Large intestine (tissue), 3 donors: Measurements from ENCODE around the gene PLXDC2. TPM values are rescaled to one million over a fixed set of nuclear protein-coding genes. Genes with fewer than 3 reads are reported as not detected.
A peak's percentile ranks its signal among the peaks of the same experiment; 100 is the strongest.

Experiments used
- DNase-seq, 2 donors: peaks; one replicate each; pipeline versions ENCODE4 v3.0.0 to v3.0.0-alpha.2; 2013
- H3K27ac ChIP-seq: one replicate; pipeline ENCODE4 v1.5.1; 2013; ENCODE audit warnings: low read length
- H3K27me3 ChIP-seq: 2 replicates; pipeline ENCODE4 v1.6.1; 2013; ENCODE audit warnings: low read length; ENCODE audit not compliant: control insufficient read depth, insufficient read depth
- H3K36me3 ChIP-seq: 2 replicates; pipeline ENCODE4 v1.6.1; 2013; ENCODE audit warnings: low read length; ENCODE audit not compliant: control insufficient read depth, insufficient read depth
- H3K4me1 ChIP-seq: one replicate; pipeline ENCODE4 v1.6.1; 2013; ENCODE audit warnings: low read length; ENCODE audit not compliant: control insufficient read depth, insufficient read depth
- H3K4me3 ChIP-seq: one replicate; pipeline ENCODE4 v1.5.1; 2013; ENCODE audit warnings: low read length
- H3K9me3 ChIP-seq: one replicate; pipeline ENCODE4 v1.6.1; 2013; ENCODE audit warnings: mild to moderate bottlenecking, low read depth, low read length, moderate library complexity; ENCODE audit not compliant: control insufficient read depth
- WGBS: methylation state at CpG from one replicate; pipeline ENCODE4 v1.1.5; 2013; ENCODE audit warnings: low lambda C conversion rate; ENCODE audit not compliant: insufficient coverage; 5-methylcytosine and 5-hydroxymethylcytosine counted together
- polyA plus RNA-seq: library from polyadenylated mRNA; unstranded; fragments of 120-200 nt; gene quantifications from one replicate; pipeline ENCODE4 v1.2.1, GENCODE V29; 2013

The PLXDC2 gene
- polyA plus RNA-seq, 1 donor = 19.0 TPM

DNA sequence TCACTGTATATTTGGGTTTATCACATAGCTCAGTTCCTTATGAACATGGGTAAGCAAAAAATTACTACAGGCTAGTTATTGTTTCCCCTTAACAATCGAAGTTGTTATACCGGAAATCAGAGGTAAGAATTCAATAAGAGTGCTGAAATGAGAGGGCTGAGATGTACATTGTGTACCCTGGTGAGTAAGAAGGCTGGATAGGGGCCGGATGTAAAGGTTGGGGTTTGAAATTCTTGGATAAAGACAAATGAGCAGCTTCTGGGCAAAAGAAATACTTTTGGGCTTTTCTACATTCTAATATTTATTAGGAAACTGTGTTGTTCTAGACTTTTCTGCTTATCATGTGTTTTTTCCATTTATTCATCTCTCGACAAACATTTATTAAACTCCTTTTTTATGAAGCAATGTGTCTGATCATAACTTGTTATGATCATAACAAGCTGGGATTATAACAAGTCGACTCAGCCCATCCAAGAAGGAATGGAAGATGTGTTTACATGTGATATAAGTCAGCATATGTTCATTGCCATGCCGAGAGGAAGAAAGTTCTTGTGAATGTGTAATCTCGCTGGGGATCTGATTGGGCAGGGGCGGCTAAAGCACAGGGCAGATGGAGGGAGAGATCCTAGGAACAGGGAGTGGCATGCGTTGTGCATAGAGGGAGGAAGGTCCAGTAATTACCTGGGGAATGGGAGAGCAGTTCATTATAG lies 155.3 kb downstream of the PLXDC2 start:
- Histone ChIP-seq H3K9me3 (no peaks in the 10 kb centered on the region), H3K4me3 (no peak overlapping the region), H3K36me3 (no peaks in the 10 kb centered on the region), H3K4me1 (no peaks in the 10 kb centered on the region), H3K27ac (no peak overlapping the region), H3K27me3 (no peaks in the 10 kb centered on the region)
- 100% methylated on average over 1 of the region's 9 CpGs for WGBS
- DNase-seq = no peak

DNA sequence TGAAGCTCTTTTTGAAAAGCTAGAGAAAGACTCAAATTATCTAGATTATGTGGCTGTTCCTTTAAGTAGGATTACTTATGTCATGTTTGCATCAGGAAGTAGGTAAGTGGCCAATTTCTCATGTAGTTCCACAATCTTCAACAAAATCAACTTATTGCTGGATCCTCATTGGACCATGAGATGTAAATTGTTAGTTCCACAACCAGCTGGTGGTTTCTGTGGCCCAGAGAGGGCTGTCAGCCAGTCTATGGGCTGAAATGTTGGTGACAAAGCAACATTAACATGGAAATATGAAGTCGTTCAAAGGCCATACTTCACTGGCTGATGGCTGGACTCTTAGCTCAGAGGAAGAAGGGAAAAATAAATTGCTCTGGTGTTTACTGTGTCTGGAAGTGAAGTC lies 157.9 kb downstream of the PLXDC2 start:
- peak in 1 of 2 donors; percentile 20 for DNase-seq
- H3K27ac ChIP-seq = no peak overlapping the region
- H3K9me3 ChIP-seq = no peaks in the 10 kb centered on the region
- no peaks in the 10 kb centered on the region for H3K27me3 ChIP-seq
- H3K36me3 ChIP-seq = no peaks in the 10 kb centered on the region
- H3K4me1 ChIP-seq = no peaks in the 10 kb centered on the region
- no peak overlapping the region for H3K4me3 ChIP-seq
- WGBS = 67% methylated on average over 1 of the region's 1 CpG

DNA sequence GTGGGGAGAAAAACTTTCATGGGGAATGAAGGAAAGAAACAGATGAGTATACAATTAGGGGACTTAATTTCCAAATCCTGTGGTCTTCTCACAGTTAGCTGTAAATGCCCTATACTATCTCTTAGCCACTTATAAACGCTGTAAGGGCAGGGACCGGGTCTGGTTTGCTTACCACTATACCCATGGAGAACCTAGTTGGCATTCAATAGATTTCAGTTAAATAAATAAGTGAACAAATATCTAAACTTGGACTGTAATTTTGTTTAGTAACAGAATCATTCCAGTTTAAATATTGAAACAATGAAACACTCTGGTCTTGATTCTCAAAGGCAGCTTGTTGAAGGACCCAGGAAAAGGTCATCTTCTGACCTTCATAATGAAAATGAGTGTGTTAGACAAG lies 158.3 kb downstream of the PLXDC2 start:
- no peaks in the 10 kb centered on the region for H3K9me3 ChIP-seq
- no CpG with 5 or more reads among the region's 2 CpGs for WGBS
- H3K36me3 ChIP-seq = no peaks in the 10 kb centered on the region
- DNase-seq = no peak
- no peak overlapping the region for H3K4me3 ChIP-seq
- no peak overlapping the region for H3K27ac ChIP-seq
- H3K27me3 ChIP-seq = no peaks in the 10 kb centered on the region
- H3K4me1 ChIP-seq = no peaks in the 10 kb centered on the region

DNA sequence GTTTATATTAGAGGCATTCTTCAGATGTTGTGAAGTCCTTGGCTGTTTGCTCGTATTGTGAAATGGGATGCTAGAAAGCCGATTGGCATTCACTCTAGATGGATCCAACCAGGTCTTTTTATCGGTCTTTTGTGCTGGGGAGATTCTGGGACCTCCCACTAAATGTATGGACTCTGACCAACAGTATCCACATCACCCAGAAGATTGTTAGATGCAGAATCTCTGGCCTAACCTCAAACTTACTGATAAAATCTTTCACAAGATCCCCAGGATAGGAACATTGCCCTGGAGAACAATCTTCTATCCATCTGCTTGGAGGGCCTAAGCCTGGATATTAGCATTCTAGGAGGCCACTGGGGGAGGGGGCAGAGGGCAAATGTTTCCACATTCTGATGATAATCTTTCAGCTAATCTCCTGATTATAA lies 160.9 kb downstream of the PLXDC2 start:
- DNase-seq = no peak
- H3K4me3 ChIP-seq = no peak overlapping the region
- no peaks in the 10 kb centered on the region for H3K36me3 ChIP-seq
- WGBS = no CpG with 5 or more reads among the region's 3 CpGs
- no peaks in the 10 kb centered on the region for H3K9me3 ChIP-seq
- no peak overlapping the region for H3K27ac ChIP-seq
- H3K27me3 ChIP-seq = no peaks in the 10 kb centered on the region
- no peaks in the 10 kb centered on the region for H3K4me1 ChIP-seq

DNA sequence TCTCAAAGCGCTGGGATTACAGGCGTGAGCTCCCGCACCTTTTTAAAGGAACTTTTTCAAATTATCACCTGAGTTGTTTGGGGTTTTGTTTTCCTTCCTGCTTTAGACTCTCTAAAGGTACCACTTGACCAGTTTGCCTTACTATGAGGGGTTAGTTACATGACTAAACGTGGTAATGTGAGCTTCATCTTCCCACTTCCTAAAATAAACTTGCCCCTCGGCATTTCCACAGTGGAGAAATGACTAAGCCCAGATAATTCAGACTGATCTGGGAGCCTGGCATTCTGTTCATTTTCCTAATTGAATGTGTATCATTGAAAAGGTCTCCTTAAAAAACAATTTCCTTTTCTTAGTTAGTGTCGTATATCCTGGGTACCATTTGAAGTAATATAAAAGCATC lies 163.4 kb downstream of the PLXDC2 start:
- Histone ChIP-seq H3K4me3 (no peak overlapping the region), H3K27ac (no peak overlapping the region), H3K9me3 (no peaks in the 10 kb centered on the region), H3K4me1 (no peaks in the 10 kb centered on the region), H3K27me3 (no peaks in the 10 kb centered on the region), H3K36me3 (no peaks in the 10 kb centered on the region)
- 83% methylated on average over 2 of the region's 6 CpGs for WGBS
- no peak for DNase-seq

DNA sequence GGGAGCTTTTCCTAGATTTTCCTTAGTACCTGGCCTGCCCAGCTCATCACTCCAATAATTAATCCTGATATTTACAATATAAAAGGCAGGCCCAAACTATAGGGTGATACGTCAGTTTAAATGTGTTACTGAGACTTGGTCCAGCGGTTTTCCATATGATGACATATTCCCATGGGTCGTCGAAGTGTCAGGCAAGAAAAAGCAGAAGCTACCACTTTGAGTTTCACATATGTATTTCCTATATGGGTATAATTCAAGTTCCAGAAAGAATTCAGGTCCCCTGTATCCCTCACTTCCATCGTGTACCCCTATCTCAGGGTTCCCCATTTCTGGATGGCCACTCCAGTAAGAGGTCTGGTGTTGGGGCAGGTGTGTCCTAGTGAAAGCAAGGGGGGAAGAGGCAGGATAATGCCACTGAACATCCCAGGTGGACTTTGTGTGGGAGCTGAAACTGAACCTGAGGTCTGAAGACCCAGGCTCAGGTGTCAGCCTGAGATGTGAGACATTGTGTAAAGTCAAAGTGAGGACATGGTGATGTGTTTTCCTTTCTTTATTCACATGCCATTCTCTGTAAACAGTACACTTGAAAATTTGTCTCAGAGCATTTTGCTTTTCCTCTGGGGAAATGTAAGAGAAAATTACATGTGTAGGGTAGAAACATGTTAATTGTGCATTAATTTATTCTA lies 167.8 kb downstream of the PLXDC2 start:
- no peaks in the 10 kb centered on the region for H3K36me3 ChIP-seq
- no peaks in the 10 kb centered on the region for H3K4me1 ChIP-seq
- no peaks in the 10 kb centered on the region for H3K9me3 ChIP-seq
- no CpG with 5 or more reads among the region's 5 CpGs for WGBS
- H3K27me3 ChIP-seq = no peaks in the 10 kb centered on the region
- no peak for DNase-seq
- no peak overlapping the region for H3K4me3 ChIP-seq
- no peak overlapping the region for H3K27ac ChIP-seq

DNA sequence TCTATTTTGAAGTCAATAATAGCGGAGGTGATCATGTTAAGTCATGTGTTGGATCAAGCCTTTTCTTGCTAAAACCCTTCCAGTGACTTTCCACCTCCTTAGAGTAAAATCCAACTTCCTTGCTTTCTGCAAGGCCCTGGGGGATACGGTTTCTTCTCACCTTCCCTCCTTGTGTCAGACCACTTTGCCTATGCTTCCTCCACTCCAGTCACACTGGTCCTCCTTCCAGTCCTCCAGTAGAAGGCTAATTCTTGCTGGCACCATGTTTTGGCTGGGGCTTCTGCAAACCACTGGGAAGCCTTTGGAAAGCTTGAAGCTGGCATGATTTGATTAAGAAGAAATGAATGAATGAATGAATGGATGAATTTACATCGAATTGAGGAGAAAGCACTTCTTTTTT lies 169.5 kb downstream of the PLXDC2 start:
- DNase-seq = no peak
- no peaks in the 10 kb centered on the region for H3K27me3 ChIP-seq
- no peak overlapping the region for H3K27ac ChIP-seq
- WGBS = 50% methylated on average over 1 of the region's 3 CpGs
- H3K4me3 ChIP-seq = no peak overlapping the region
- no peaks in the 10 kb centered on the region for H3K9me3 ChIP-seq
- H3K4me1 ChIP-seq = no peaks in the 10 kb centered on the region
- no peaks in the 10 kb centered on the region for H3K36me3 ChIP-seq

DNA sequence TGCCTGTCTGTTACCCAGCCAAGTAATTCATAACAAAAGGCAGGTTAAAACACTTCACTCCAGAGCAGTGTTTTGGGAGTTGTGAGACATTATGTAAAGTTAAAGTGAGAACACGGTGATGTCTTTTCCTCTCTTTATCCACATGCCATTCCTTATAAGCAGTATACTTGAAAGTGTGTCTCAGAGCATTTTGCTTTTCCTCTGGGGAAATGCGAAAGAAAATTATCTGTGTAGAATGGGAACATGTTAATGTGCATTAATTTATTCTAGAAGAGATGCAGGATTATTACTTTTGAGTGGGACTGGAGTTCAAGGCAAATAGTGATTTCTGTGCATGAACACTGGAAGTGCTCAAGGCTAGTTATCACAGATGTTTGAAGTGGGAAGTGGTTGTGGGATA lies 170.4 kb downstream of the PLXDC2 start:
- no peak overlapping the region for H3K4me3 ChIP-seq
- no peaks in the 10 kb centered on the region for H3K27me3 ChIP-seq
- no peaks in the 10 kb centered on the region for H3K4me1 ChIP-seq
- H3K9me3 ChIP-seq = no peaks in the 10 kb centered on the region
- no CpG with 5 or more reads among the region's 2 CpGs for WGBS
- H3K36me3 ChIP-seq = no peaks in the 10 kb centered on the region
- H3K27ac ChIP-seq = no peak overlapping the region
- DNase-seq = no peak

DNA sequence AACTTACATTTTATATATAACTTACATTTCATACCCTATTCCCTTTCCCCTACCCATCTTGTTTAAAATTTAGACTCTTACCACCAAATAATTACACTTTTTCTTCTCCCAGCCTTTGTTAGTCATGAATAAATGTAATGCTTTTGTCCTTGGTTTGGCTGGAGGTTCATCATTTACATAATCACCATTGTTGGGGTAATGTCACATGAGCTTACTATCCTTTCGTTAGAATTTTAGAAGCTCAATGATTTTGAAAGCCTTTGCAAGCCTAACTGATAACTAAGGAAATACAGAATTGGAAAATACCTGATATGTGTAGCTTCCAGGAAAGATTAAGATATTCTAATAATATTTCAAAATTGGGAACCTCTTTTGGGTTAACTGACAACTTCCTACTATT lies 171.7 kb downstream of the PLXDC2 start:
- Histone ChIP-seq H3K36me3 (no peaks in the 10 kb centered on the region), H3K4me1 (no peaks in the 10 kb centered on the region), H3K27me3 (no peaks in the 10 kb centered on the region), H3K27ac (no peak overlapping the region), H3K9me3 (no peaks in the 10 kb centered on the region), H3K4me3 (no peak overlapping the region)
- no CpG with 5 or more reads among the region's 1 CpG for WGBS
- DNase-seq = no peak

DNA sequence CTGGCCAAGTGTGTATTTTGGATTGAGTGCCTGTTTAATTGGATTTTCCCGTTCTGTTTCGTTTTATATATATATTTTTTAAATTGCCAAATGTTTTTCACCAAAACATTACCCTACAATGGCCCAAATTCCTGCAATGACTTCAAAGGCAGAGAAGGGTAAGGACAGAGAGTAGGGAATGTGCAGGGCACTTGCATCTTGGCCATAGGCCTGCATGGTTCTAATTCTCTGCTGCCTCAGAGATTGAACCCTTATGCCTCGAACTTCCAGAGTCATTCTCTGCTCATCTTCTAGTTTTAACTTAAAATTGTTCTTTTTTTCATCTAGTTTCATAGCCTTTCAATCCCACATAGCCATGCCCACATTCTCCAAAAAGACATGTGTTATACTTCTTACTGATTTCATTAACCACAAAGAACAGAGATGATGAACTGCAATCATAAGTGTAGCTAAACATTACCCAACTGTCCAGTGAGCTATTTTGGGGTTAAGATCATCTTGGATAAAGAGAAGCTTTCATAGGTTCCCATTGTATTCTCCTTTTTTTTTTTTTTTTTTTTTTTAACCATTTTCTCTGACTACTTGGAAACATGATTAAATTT lies 177.6 kb downstream of the PLXDC2 start:
- no peaks in the 10 kb centered on the region for H3K36me3 ChIP-seq
- H3K27ac ChIP-seq = no peak overlapping the region
- H3K4me3 ChIP-seq = no peak overlapping the region
- H3K27me3 ChIP-seq = no peaks in the 10 kb centered on the region
- no peak for DNase-seq
- H3K9me3 ChIP-seq = no peaks in the 10 kb centered on the region
- H3K4me1 ChIP-seq = peaks cover 5% of the 10 kb centered on the region
- WGBS = 83% methylated on average over 2 of the region's 3 CpGs
